GM23248 (cell line): ENCODE data around the gene CES4A.

Experiments
- EZH2 ChIP-seq: fragments of 200-600 bp; sonication (generic); IDR thresholded peaks from 2 replicates; pipeline ENCODE4 v1.6.1; 2018; ENCODE audit warnings: antibody characterized with exemption, mild to moderate bottlenecking; ENCODE audit not compliant: insufficient read depth, poor library complexity, severe bottlenecking
- EZH2phosphoT487 ChIP-seq: fragments of 200-600 bp; sonication (generic); IDR thresholded peaks from 2 replicates; pipeline ENCODE4 v1.6.1; 2018; ENCODE audit warnings: antibody characterized with exemption, moderate library complexity, mild to moderate bottlenecking, low read depth; ENCODE audit not compliant: insufficient read depth

DNA sequence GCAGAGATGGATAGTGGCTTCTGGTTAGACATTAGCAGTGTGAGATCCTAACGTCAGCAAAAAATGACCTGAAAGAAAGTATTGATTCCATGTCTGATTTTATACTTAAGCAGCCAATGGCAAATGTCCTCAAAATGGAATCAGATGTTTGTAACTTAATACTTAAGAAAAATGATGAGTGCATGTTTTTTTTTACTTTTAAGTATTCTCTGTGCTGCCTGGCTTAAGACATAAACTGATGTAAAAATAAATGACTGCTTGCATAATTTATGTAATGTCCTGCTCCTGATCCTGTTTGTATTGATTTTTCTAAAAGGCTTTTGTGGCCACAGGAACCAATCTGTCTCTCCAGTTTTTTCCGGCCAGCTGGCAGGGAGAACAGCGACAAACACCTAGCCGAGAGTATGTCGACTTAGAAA is 47.9 kb downstream of the CES4A start:
- TF ChIP-seq EZH2 (no peak), EZH2phosphoT487 (no peak)
